GM20000 (cell line): ENCODE results near the gene HDAC8.

Experiments used
- DNase-seq: peaks from one replicate; pipeline ENCODE4 v3.0.0; 2012; ENCODE audit warnings: low spot score
- TF ChIP-seq, protein P1 (sequence below): IDR thresholded peaks from 2 replicates; pipeline ENCODE4 v1.5.1; 2012; ENCODE audit warnings: mild to moderate bottlenecking, control low read depth; ENCODE audit errors: extremely low read depth, missing control alignments

Gene HDAC8

DNA sequence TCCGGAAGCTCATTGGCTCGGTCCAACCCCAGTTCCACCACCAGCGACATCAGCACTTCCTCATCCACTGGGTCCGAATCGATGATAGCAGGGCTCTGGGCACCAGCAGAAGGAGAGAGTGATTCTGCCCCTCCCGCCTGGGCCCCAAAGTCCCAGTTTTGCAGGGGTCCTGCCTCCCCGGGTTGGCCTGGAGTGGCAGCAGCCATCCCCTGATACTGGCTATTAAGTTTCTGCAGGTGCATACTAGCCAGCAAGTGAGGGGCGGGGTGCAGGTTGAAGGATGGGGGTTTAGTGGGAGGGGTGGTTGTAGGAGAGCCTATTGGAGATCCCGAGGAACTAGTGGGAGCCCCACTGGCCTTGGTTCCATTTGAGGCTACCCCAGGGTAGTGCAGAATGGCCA, 270.9 kb downstream of the HDAC8 start:
- no peak for DNase-seq
- TF ChIP-seq, protein P1, sequence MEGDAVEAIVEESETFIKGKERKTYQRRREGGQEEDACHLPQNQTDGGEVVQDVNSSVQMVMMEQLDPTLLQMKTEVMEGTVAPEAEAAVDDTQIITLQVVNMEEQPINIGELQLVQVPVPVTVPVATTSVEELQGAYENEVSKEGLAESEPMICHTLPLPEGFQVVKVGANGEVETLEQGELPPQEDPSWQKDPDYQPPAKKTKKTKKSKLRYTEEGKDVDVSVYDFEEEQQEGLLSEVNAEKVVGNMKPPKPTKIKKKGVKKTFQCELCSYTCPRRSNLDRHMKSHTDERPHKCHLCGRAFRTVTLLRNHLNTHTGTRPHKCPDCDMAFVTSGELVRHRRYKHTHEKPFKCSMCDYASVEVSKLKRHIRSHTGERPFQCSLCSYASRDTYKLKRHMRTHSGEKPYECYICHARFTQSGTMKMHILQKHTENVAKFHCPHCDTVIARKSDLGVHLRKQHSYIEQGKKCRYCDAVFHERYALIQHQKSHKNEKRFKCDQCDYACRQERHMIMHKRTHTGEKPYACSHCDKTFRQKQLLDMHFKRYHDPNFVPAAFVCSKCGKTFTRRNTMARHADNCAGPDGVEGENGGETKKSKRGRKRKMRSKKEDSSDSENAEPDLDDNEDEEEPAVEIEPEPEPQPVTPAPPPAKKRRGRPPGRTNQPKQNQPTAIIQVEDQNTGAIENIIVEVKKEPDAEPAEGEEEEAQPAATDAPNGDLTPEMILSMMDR: no peak

DNA sequence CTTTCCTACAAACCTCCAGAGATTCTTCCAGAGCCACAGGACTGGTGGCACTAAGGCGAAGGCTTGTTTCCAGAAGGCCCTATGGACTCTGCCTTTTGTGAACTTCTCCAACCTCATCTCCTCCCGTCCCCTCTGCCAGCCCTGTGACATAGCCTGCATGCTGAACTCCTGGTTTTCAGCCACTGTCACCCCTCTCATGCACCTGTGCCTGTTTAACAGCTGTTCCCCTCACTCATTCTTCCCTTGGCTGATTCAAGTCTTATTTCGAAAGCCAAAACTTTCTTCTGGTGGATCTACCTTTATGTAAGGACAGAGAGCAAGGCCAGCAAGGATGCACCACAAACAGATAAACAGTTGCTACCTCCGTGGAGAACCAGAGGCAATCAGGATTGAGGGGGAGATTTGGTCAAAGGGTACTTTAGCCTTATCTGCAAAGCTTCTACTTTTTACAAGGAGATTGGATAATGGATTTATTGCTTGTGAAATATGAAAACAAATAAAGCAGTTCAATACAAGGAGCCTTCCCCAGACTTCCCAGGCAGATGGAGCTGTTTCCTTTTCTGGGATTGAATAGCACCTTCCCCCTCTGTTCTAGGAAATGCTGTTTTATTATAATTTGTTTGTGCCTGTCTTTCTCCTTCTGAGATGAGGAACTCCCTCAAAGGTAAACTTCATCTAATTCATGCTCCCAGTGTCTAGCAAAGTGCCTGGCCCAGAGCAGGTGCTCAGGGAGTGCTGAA, 272.6 kb downstream of the HDAC8 start:
- DNase-seq: no peak
- TF ChIP-seq, protein P1: no peak

DNA sequence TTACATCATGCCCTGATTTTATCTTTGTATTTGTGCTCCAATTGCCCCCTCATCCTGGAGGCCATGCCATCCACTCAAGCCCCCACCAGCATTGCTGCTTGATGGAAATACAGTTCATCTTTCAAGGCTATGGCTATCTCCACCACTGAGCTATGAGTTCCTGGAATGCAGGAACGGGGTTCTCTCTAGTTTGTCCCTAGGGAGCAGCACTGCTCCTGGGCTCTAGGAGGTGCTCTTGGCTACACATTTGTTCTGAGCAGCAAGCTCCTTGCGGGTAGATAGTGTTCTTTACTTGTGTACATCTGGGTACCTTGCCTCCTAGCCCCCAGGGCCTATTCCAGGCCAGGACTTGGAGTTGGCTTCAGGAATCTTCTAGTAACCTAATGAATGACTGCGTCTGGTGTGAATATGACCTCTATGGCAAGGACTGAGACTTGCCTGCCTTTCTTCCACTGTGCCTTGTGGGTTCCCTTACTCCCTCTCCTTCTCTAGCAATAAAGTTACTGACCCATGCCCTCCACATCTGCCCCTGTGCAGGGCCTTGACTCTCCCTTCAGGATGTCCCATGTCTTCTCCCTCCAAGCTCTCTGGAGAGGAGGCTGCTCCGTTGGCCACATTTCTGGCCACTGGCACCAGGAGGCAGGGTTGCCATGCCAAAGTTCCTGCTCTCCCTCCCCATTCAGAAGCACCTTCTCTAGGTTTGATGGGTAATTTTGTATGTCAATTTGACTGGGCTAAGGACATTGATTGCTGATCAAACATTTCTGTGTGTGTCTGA, 274.5 kb downstream of the HDAC8 start:
- TF ChIP-seq, protein P1: peak; percentile 48
- DNase-seq: peak; percentile 38

DNA sequence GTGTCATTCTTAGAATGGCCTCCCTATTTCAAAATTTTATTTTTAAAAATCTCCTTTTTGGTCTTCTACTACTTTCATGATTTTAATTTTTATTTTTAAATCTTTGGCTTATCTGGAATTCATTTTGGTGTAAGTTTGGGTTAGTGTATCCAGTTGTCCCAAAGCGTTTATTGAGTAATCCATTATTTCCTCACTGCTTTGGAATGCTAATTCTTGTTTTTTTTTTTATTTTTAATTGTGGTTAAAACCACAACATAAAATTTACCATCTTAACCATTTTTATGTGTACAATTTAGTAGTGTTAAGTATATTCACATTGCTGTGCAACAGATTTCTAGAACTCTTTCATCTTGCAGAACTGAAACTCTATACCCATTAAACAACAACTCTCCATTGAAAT, 275.7 kb downstream of the HDAC8 start:
- TF ChIP-seq, protein P1: no peak
- no peak for DNase-seq

DNA sequence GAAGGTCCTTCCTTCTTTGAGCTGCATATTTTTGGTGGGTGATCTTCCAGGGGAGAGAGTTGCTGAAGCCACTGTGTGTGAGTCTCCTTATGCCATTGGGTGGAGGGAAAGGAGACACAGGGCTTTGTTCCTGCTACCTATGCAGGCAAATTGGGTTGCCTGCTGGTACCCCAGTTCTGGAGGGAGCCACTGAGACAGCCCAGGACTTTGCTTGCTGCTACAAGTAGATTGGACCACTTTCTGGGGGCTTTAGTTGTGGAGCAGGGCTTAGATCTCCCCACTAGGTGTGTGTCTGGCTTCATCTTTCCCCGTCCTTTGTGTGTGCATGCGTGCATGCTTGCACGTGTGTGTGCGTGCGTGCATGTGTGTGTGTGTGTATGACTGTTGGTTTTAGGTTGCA, 276.9 kb downstream of the HDAC8 start:
- DNase-seq: no peak
- TF ChIP-seq, protein P1: no peak

DNA sequence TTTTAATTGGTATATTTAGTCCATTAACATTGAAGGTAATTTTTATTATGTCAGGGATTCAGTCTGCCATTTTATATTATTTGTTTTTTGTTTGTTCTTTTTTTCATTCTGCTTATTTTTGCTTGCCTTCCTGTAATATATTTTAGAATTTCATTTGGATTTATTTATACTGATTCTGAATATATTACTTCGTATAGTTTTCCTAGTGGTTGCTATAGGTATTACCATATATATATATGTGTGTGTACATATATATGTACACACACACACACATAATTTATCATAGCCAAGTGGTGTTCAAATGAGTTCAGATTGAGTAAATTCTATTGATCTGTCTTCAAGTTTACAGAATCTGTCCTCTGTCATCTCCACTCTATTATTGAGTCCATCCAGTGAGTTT, 278.1 kb downstream of the HDAC8 start:
- no peak for DNase-seq
- TF ChIP-seq, protein P1: no peak

DNA sequence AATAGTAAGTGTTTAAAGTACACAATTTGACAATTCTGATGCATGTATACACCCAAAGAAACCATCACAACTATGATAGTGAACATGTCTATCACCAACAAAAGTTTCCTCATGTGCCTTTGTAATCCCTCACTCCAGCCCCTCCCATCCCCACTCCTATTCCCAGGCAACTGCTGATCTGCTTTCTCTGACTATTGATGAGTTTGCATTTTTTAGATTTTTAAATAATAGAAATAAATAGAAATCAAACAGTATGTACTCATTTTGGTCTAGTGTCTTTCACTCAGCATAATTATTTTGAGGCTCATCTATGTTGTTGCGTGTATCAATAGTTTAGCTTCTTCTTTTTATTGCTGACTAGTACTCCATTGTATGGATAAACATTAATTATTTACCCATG, 290.3 kb downstream of the HDAC8 start:
- TF ChIP-seq, protein P1: no peak
- DNase-seq: no peak
